Hepatocyte (in vitro differentiated cells): ENCODE data around the gene GUCY1A2. TPM values are rescaled to one million over a fixed set of nuclear protein-coding genes. Genes with fewer than 3 reads are reported as not detected.

Experiments
- DNase-seq: peaks from one replicate; pipeline ENCODE4 v3.0.0-alpha.2; 2016; ENCODE audit warnings: low spot score
- H2AFZ ChIP-seq: fragments of 200-600 bp; sonication (generic); 2 replicates; pipeline ENCODE4 v1.6.0; 2016; ENCODE audit warnings: antibody characterized with exemption, mild to moderate bottlenecking
- H3K27ac ChIP-seq: fragments of 200-600 bp; sonication (generic); 2 replicates; pipeline ENCODE4 v1.5.1; 2016; ENCODE audit warnings: mild to moderate bottlenecking
- H3K27me3 ChIP-seq: fragments of 200-600 bp; sonication (generic); 2 replicates; pipeline ENCODE4 v1.6.1; 2016
- H3K36me3 ChIP-seq: fragments of 200-600 bp; sonication (generic); replicated peaks from 2 replicates; pipeline ENCODE4 v1.5.1; 2016; ENCODE audit warnings: low read depth; ENCODE audit not compliant: insufficient read depth
- H3K4me1 ChIP-seq: fragments of 200-600 bp; sonication (generic); 2 replicates; pipeline ENCODE4 v1.5.1; 2016; ENCODE audit warnings: mild to moderate bottlenecking, moderate library complexity; ENCODE audit not compliant: insufficient read depth
- H3K4me2 ChIP-seq: fragments of 200-600 bp; sonication (generic); 2 replicates; pipeline ENCODE4 v1.6.0; 2016
- H3K4me3 ChIP-seq: fragments of 200-600 bp; sonication (generic); 2 replicates; pipeline ENCODE4 v1.5.1; 2016; ENCODE audit warnings: mild to moderate bottlenecking
- H3K79me2 ChIP-seq: fragments of 200-600 bp; sonication (generic); 2 replicates; pipeline ENCODE4 v1.6.0; 2017; ENCODE audit warnings: mild to moderate bottlenecking
- H3K9me2 ChIP-seq: fragments of 200-600 bp; sonication (generic); replicated peaks from 2 replicates; pipeline ENCODE4 v1.6.0; 2017; ENCODE audit warnings: mild to moderate bottlenecking; ENCODE audit not compliant: insufficient read depth
- H3K9me3 ChIP-seq: fragments of 200-600 bp; sonication (generic); 2 replicates; pipeline ENCODE4 v1.5.1; 2016; ENCODE audit warnings: low read depth, mild to moderate bottlenecking
- H4K20me1 ChIP-seq: fragments of 200-600 bp; sonication (generic); 2 replicates; pipeline ENCODE4 v1.6.0; 2016; ENCODE audit warnings: mild to moderate bottlenecking; ENCODE audit not compliant: insufficient read depth, poor library complexity, severe bottlenecking
- CTCF ChIP-seq: fragments of 200-600 bp; sonication (generic); IDR thresholded peaks from 2 replicates; pipeline ENCODE4 v1.5.1; 2016; ENCODE audit warnings: antibody characterized with exemption, mild to moderate bottlenecking; ENCODE audit not compliant: poor library complexity
- EZH2 ChIP-seq: fragments of 200-600 bp; sonication (generic); IDR thresholded peaks from 2 replicates; pipeline ENCODE4 v1.6.1; 2016; ENCODE audit warnings: antibody characterized with exemption, mild to moderate bottlenecking, borderline replicate concordance
- EZH2phosphoT487 ChIP-seq: fragments of 200-600 bp; sonication (generic); IDR thresholded peaks from one replicate; pipeline ENCODE4 v1.6.1; 2018; ENCODE audit warnings: antibody characterized with exemption, mild to moderate bottlenecking, low read depth, moderate library complexity; ENCODE audit not compliant: unreplicated experiment, severe bottlenecking
- WGBS: methylation state at CpG from one replicate; pipeline ENCODE4 v1.1.6; 2016; ENCODE audit warnings: low lambda C conversion rate; ENCODE audit errors: missing lambda C conversion rate; 5-methylcytosine and 5-hydroxymethylcytosine counted together
- polyA plus RNA-seq: library from polyadenylated mRNA; unstranded; fragments of >200 nt; fragmentation: Nextera tagmentation; extraction: Ambion mirVana; gene quantifications from 2 replicates; pipeline ENCODE4 v1.2.1, GENCODE V29; 2016
- total RNA-seq: library from RNA; depleted of rRNA; stranded (reverse); fragments of >200 nt; gene quantifications from 2 replicates; pipeline ENCODE4 v1.2.3, GENCODE V29; 2014

GUCY1A2 gene
- total and polyA plus RNA-seq, 2 experiments from 2014 or later, result 3.3 to 9.1 TPM

- Histone ChIP-seq H3K4me3 (no peak overlapping the region), H3K27me3 (no peaks in the 10 kb centered on the region), H3K9me3 (no peaks in the 10 kb centered on the region), H3K4me2 (no peak overlapping the region), H3K79me2 (no peaks in the 10 kb centered on the region), H4K20me1 (no peaks in the 10 kb centered on the region), H2AFZ (no peak overlapping the region), H3K36me3 (no peaks in the 10 kb centered on the region), H3K9me2 (no peaks in the 10 kb centered on the region), H3K27ac (no peak overlapping the region), H3K4me1 (peaks cover 22% of the 10 kb centered on the region)
- WGBS, result 84% methylated on average over 7 of the region's 7 CpGs
- TF ChIP-seq EZH2 (no peak), CTCF (no peak), EZH2phosphoT487 (no peak)
- DNase-seq, result no peak
Observed at GRCh38 chr11:106958517-106959248, 59.6 kb downstream of the GUCY1A2 start.

GRCh38 chr11:106957030-106957482 is 61.2 kb downstream of the GUCY1A2 start:
- Histone ChIP-seq H3K9me2 (no peaks in the 10 kb centered on the region), H3K27ac (no peak overlapping the region), H3K9me3 (no peaks in the 10 kb centered on the region), H3K4me1 (peaks cover 21% of the 10 kb centered on the region), H3K4me2 (no peak overlapping the region), H3K36me3 (no peaks in the 10 kb centered on the region), H4K20me1 (no peaks in the 10 kb centered on the region), H3K4me3 (no peak overlapping the region), H3K27me3 (no peaks in the 10 kb centered on the region), H2AFZ (no peak overlapping the region), H3K79me2 (no peaks in the 10 kb centered on the region)
- no peak for TF ChIP-seq CTCF
- no peak for TF ChIP-seq EZH2phosphoT487
- TF ChIP-seq EZH2, result no peak
- no peak for DNase-seq
- 83% methylated on average over 5 of the region's 5 CpGs for WGBS

GRCh38 chr11:106950067-106950491 is 68.2 kb downstream of the GUCY1A2 start:
- Histone ChIP-seq H2AFZ (no peak overlapping the region), H3K4me1 (no peaks in the 10 kb centered on the region), H3K36me3 (no peaks in the 10 kb centered on the region), H3K9me2 (no peaks in the 10 kb centered on the region), H4K20me1 (no peaks in the 10 kb centered on the region), H3K79me2 (no peaks in the 10 kb centered on the region), H3K9me3 (no peaks in the 10 kb centered on the region), H3K4me3 (no peak overlapping the region), H3K27me3 (no peaks in the 10 kb centered on the region), H3K27ac (no peak overlapping the region), H3K4me2 (no peak overlapping the region)
- no peak for TF ChIP-seq EZH2phosphoT487
- TF ChIP-seq CTCF, result no peak
- TF ChIP-seq EZH2, result no peak
- peak; percentile 6 for DNase-seq
